ENCODE measurements around the gene KRT83.

- TF ChIP-seq CTCF (IDR thresholded peaks at IDR 0.05) (no peak), POLR2A (IDR thresholded peaks at IDR 0.05) (no peak), EP300 (IDR thresholded peaks at IDR 0.05) (no peak)
Observed at GRCh38 chr12:52346593-52346992, 25.4 kb upstream of the KRT83 start.

Measured in tibial nerve (tissue), 4 donors.